ENCODE measurements around the gene HPS1.

The HPS1 gene

GRCh38 chr10:98463976-98464754, 17.4 kb upstream of the HPS1 start:
- DNase-seq = peak; percentile 85

- DNase-seq = peak; percentile 90
Measured at GRCh38 chr10:98463016-98463415, 16.3 kb upstream of the HPS1 start.

DNA sequence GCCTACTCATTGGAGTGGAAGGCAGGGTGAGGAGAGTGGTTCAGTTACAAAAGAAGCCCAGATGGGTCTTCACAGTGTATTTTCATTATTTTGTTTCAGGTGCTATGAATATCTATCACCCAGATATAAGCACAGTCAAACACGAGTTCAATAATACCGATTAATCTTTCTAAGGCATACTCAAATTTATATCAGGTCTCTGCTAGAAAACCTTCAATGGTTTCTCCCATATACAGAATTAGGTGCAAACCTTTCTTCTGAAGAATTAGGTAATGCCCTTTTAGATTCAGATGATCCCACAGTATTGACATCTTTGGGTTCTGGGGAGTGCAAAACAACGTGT, 14.7 kb upstream of the HPS1 start:
- DNase-seq = no peak

GRCh38 chr10:98460837-98461499, 14.2 kb upstream of the HPS1 start:
- DNase-seq = peak; percentile 94

GRCh38 chr10:98458809-98459784, 12.4 kb upstream of the HPS1 start:
- DNase-seq = no peak

- DNase-seq = peak; percentile 63
Measured at GRCh38 chr10:98457721-98458120, 11.0 kb upstream of the HPS1 start.

DNA sequence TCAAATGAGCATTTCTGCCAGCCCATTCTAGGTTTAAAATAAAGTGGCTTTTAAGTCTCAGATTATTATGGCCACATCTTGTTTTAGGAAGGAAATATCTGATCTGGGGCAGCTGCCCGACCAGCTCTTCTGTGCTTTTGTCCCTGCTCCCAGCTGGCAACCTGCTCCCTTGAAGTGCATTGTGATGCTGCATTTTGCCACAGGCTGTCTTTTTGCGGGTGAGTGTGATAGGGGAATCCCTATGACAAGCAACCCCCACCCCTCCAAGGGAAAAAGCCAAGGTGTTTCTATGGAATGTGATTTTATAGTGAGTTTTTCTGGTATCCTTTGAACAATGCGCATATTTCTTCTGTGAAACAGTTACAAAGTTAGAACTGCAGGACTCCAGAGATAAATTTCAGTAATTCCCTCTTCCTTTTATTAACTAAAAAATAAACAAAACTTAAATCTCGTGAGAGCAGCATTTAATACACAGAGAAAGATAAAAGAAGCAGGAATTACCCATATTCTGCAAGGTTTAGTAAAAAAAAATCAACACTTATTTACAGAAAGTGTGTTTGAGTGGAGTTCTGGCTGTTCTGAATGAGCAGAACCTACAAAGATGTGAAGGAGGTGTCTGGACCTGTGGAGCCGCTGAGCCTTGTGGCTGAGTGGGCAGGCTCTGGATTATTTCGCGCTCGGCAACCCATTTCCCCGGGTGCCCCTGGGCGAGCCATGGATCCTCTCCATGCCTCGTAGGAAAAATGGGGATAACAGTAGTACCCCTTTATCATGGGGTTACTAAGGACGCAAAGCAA, 10.1 kb upstream of the HPS1 start:
- DNase-seq = no peak

DNA sequence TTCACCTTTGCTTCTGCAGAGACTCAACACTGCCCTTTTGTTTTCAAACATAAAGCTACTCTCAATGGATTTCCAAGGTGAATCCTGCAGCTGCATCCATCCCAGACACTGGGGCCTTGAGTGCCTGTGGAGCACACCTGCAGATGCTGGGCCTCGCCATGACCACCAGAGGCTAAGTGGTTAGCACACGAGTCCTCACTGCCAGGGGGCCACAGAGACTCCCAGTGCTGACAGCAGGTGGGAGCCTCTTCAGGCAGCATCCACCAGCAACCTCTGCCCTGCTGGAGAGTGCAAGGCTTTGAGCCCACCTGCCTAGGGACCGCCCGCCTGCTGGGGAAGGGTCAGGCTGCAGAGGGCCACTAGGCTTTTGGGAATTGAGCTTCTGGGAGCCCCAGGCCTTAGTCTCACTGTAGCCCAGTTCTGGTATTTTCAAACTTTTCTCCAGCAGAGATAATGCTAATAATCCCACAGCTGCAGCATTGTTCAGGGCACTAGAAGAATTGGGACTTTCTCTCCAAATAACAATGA, 9.4 kb upstream of the HPS1 start:
- DNase-seq = peak; percentile 31

- DNase-seq = no peak
Measured at GRCh38 chr10:98453729-98454128, 7.0 kb upstream of the HPS1 start.

DNA sequence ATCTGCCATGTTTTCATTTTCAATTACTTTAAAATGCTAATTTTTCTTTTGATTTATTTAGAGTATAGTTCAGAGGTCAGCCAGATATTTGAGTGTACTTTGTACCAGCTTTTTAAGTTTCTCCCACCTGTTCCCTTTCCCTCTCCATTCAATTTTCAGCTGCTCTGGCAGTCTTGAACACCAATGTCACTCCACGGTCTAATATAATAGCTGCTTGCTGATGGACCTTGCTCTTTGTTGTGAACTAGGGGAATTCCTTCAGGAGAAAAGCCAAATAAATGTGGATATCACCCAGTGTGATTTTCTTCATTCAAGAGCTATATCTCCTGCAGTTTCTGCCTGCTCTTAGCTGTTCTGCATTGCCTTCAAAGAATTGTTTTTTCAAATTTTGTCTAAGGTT, 3.9 kb upstream of the HPS1 start:
- DNase-seq = no peak

- no peak for DNase-seq
Measured at GRCh38 chr10:98449287-98449686, 2.6 kb upstream of the HPS1 start.

DNA sequence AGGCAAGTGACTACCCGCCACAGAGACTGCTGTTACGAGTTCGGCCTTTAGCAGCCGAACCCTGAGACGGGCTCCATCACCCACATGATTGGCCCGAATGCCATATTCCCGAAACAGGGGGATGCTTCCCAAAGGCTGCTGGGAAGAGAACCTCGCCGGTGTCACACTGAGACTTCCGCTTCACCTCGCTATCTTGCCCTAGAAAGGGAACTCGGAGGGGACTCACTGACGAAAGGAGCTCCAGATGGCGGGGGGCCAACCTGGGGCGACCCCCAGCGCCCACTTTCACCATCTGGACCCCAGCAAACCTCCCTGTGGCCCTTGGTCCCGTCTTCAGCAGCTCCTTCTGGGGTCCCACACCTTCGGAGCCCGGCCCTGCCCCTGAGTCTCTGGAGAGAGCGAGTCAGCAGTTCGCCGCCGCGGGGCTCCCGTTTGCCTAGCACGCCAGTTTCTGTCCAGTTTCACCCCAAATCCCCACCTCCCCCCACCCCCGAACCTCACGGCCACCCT, 529 bp downstream of the HPS1 start:
- DNase-seq = peak; percentile 67

GRCh38 chr10:98445200-98445812, 1.4 kb downstream of the HPS1 start:
- DNase-seq = no peak

GRCh38 chr10:98444314-98445006, 2.3 kb downstream of the HPS1 start:
- peak; percentile 24 for DNase-seq

DNA sequence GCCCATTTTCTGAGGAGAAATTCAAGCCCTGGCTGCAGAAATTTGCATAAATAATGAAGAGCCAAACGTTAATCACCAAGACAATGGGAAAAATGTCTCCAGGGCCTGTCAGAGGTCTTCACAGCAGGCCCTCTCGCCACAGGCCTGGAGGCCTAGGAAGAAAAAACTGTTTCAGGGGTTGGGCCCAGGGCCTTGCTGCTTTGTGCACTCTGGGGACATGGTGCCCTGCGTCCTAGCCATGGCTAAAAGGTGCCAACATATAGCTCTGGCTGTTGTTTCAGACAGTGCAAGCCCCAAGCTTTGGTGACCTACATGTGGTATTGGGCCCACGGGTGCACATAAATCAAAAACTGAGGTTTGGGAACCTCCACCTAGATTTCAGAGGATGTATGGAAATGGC, 8.0 kb downstream of the HPS1 start:
- no peak for DNase-seq

DNA sequence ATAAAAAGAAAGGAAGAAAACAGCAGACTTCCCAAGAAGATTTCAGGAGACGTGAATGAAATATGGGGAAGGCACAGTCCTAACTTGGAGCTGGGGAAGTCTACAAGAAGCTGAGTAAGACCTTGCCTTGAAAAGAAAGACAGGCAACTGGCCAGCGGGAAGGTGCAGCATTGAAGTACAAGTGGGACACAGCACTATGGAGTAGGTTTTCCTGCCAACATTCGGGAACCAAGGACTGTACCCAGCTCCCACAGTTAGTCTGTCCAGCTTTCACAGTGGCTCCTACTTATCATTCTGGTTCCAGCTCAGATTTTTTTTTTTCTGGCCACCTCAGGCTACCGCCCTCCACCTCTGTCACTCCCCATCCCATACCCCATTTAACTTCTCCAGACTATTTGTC, 10.0 kb downstream of the HPS1 start:
- no peak for DNase-seq

DNA sequence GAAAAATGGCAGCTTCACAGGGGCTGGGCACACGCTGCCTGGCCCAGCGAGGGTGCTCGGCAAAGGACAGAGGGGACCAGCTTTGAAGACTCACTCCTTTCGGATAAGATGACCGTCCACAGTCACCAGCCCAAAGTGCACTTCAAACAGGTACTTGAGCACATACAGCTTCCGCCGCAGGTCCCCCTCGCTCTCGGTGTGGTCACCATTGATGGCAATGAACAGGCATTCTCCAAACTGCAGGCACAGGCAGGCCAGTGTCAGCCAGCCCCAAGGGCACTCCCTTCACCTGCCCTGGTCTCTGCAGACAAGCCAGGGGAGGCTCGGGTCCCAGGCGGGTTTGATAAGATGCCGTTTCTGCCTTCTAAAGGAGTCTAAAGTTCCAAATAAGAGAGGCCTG, 11.6 kb downstream of the HPS1 start:
- no peak for DNase-seq

DNA sequence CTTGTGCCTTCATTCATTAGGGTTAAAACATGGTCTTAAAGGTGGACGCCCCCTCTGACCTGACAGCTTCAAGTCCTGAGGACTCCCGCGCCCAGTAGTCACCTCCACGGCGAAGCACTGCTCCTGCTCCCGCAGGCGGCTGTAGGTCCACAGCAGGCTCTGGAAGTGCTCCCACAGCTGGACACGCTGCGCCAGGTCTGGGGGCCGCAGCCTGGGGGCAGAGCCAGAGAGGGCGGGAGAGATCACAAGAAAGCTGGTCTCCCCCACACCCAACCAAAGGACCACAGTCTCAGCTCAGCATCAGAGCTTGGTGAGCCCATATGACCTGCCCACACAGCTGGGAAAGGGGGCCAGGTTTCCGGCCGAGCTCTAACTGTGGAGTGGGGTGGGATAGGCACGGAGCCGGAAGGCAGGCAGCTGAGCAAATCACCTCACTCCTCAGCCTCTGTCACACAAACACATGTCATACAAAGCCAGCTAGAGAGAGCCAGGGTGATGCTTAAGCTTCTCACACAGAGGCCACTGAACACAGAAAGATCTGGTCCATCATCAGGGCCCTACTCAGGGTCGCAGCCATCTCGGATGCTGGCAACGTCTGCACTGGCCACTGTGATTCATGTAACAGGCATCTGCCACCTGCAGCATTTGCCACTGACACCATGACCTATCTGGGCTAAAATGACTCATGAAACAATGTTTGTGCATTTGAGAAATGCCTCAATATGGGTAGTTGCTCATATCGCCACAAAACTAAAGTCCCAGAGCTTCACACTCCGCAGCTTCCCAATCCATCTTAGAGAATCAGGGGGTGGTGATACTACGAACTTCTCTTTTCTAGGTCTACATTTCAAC, 12.6 kb downstream of the HPS1 start:
- no peak for DNase-seq

DNA sequence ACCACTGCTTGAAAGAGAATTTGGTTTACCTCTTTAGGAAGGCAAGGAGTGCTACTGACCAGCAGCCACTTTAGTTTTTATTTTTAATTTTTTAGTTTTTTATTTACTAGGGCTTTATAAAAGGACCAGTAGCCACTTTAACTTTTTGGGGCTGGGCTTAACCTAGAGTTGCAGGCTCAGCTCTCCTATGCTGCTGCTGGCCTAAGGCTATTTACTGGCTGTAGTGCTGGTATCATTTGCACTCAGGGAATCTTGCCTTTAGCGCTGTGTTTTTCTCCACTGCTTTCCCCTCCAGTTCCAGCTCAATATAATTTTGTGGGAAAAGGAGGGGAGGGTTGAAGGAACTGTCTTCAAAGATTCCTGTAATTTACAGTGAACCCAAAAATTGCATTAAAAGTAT, 13.4 kb downstream of the HPS1 start:
- no peak for DNase-seq

DNA sequence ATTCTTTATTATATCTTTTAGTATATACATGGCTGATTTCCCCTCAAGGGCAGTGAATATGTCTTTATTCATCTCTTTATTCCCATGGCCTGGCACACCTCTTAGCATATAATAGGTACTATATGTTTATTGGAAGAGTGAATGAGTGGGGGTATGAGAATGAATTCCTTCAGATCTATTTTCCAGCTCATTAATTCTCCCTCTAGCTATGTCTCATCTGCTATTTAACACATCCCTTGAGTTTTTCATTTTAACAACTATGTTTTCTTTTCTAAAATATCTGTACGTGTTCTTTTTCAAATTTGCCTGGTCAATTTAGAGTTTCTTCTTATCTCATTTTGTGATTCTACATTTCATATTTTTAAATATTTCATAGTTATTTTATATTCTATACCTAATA, 14.4 kb downstream of the HPS1 start:
- DNase-seq = no peak
